Measurements from ENCODE around the gene MTHFD1L. TPM values are rescaled to one million over a fixed set of nuclear protein-coding genes. Genes with fewer than 3 reads are reported as not detected.

The MTHFD1L gene
- total and polyA plus RNA-seq, 2 donors from 2014 or later, result 4.7 to 39.6 TPM

- H3K4me1 ChIP-seq (ENCODE audit: control insufficient read depth in 2 of 3, insufficient read depth in 2 of 3, low read depth in 1 of 3, low read length in 3 of 3), result peaks cover 0 to 10% (median 3%) of the 10 kb centered on the region in 3 donors
Measured at GRCh38 chr6:151027936-151028838, 162.7 kb downstream of the MTHFD1L start.

GRCh38 chr6:151029970-151030369 lies 164.5 kb downstream of the MTHFD1L start:
- Histone ChIP-seq H3K4me1 (ENCODE audit: control insufficient read depth in 2 of 3, insufficient read depth in 2 of 3, low read depth in 1 of 3, low read length in 3 of 3) (peaks cover 0 to 10% (median 5%) of the 10 kb centered on the region in 3 donors), H3K9ac (ENCODE audit: low read length in 3 of 3) (no peak overlapping the region), H3K27ac (ENCODE audit: low read depth in 2 of 2, low read length in 2 of 2) (no peak overlapping the region), H3K9me3 (ENCODE audit: control insufficient read depth in 2 of 3, insufficient read depth in 1 of 3, low read length in 3 of 3) (no peaks in the 10 kb centered on the region), H3K4me3 (ENCODE audit: low read length in 3 of 3) (no peak overlapping the region), H3K36me3 (ENCODE audit: control insufficient read depth in 2 of 3, insufficient read depth in 3 of 3, low read length in 3 of 3) (no peaks in the 10 kb centered on the region), H3K27me3 (ENCODE audit: control insufficient read depth, insufficient read depth, low read length) (no peaks in the 10 kb centered on the region)
- no peak for TF ChIP-seq CTCF (IDR thresholded peaks at IDR 0.05; ENCODE audit: borderline replicate concordance, extremely low read depth, insufficient read depth)
- DNase-seq (peak in 1 of 5 donors; percentile 9), FAIRE-seq (no peak)
- intact Hi-C loops (cut with DNase I), result no loop called here

More at GRCh38 chr6:151027936-151028838, 162.7 kb downstream of the MTHFD1L start:
- Histone ChIP-seq H3K9me3 (ENCODE audit: control insufficient read depth in 2 of 3, insufficient read depth in 1 of 3, low read length in 3 of 3) (no peaks in the 10 kb centered on the region), H3K27me3 (ENCODE audit: control insufficient read depth, insufficient read depth, low read length) (no peaks in the 10 kb centered on the region), H3K36me3 (ENCODE audit: control insufficient read depth in 2 of 3, insufficient read depth in 3 of 3, low read length in 3 of 3) (no peaks in the 10 kb centered on the region), H3K4me3 (ENCODE audit: low read length in 3 of 3) (no peak overlapping the region), H3K27ac (ENCODE audit: low read depth in 2 of 2, low read length in 2 of 2) (no peak overlapping the region), H3K9ac (ENCODE audit: low read length in 3 of 3) (no peak overlapping the region)
- TF ChIP-seq CTCF (IDR thresholded peaks at IDR 0.05; ENCODE audit: borderline replicate concordance, extremely low read depth, insufficient read depth), result no peak
- intact Hi-C loops (cut with DNase I), result no loop called here
- FAIRE-seq, result no peak
- DNase-seq, result peak in 1 of 5 donors; percentile 23

GRCh38 chr6:151032034-151032433 lies 166.5 kb downstream of the MTHFD1L start:
- no peak for FAIRE-seq
- intact Hi-C loops (cut with DNase I), result no loop called here

More at GRCh38 chr6:151032034-151032433, 166.5 kb downstream of the MTHFD1L start:
- Histone ChIP-seq H3K27ac (ENCODE audit: low read depth in 2 of 2, low read length in 2 of 2) (no peak overlapping the region), H3K36me3 (ENCODE audit: control insufficient read depth in 2 of 3, insufficient read depth in 3 of 3, low read length in 3 of 3) (no peaks in the 10 kb centered on the region), H3K9me3 (ENCODE audit: control insufficient read depth in 2 of 3, insufficient read depth in 1 of 3, low read length in 3 of 3) (no peaks in the 10 kb centered on the region), H3K9ac (ENCODE audit: low read length in 3 of 3) (no peak overlapping the region), H3K4me3 (ENCODE audit: low read length in 3 of 3) (no peak overlapping the region), H3K4me1 (ENCODE audit: control insufficient read depth in 2 of 3, insufficient read depth in 2 of 3, low read depth in 1 of 3, low read length in 3 of 3) (peaks cover 0 to 10% (median 9%) of the 10 kb centered on the region in 3 donors), H3K27me3 (ENCODE audit: control insufficient read depth, insufficient read depth, low read length) (no peaks in the 10 kb centered on the region)
- no peak for TF ChIP-seq CTCF (IDR thresholded peaks at IDR 0.05; ENCODE audit: borderline replicate concordance, extremely low read depth, insufficient read depth)
- DNase-seq, result peak in 1 of 5 donors; percentile 15

Measured in kidney (tissue), 14 donors.